GM12878 (cell line): ENCODE data around the gene PLVAP.

Experiments
- BRCA1 ChIP-seq: IDR thresholded peaks from 2 replicates; pipeline ENCODE4 v1.6.1; 2011; ENCODE audit warnings: low read depth, low read length, improper control_type of control experiment
- EZH2 ChIP-seq: IDR thresholded peaks from 2 replicates; pipeline ENCODE4 v1.6.1; 2012; ENCODE audit warnings: low read depth, mild to moderate bottlenecking, control low read depth, inconsistent platforms, low read length, borderline replicate concordance; ENCODE audit not compliant: control insufficient read depth
- RAD21 ChIP-seq: IDR thresholded peaks from 2 replicates; pipeline ENCODE4 v1.6.1; 2011; ENCODE audit warnings: mild to moderate bottlenecking, low read depth, low read length, moderate library complexity; ENCODE audit not compliant: insufficient read depth
- ZZZ3 ChIP-seq: IDR thresholded peaks from 2 replicates; pipeline ENCODE4 v1.6.1; 2011; ENCODE audit warnings: low read depth; ENCODE audit not compliant: control insufficient read depth, insufficient read length

DNA sequence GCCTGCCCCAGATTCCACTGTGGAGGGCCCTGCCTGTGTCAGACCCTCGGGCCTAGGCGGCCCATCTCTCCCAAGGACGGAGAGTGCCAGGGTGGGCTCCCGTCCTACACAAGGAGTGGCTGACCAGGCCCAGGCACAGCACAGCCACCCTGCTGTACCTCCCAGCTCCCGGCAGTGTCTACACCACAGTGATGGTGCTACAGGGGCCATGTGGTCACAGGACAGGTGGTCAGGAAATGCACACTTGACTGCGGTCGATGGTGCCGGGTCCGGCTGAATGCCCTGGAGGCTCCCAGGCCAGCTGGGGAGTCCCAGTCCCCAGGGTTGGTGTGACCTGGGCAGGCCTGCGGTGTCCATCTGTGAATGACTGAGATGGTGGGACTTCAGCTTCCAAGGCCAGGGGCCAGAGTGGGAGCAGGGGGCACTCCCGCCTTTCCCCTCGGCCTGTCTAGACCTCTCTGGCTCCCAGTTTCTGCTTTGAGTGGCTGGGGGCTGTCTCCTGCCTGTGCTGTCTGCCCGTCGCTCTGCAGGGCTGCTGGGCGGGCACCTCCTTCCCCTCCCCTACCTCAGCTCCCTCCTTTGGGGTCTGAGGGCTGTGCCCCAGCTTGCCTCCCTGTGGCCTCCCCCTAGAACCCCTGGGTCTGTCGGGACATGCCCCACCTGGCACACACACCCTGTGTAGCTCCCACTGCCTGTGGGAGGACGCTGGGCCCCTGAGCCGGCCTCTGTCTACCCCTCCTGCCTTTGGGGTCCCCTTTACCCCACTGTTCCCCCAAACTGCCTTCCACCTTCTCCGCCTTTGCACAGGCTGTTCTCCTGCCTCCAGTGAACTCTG lies 55.3 kb downstream of the PLVAP start:
- TF ChIP-seq ZZZ3, result no peak
- TF ChIP-seq BRCA1, result no peak
- no peak for TF ChIP-seq RAD21
- no peak for TF ChIP-seq EZH2
